Activated CD4-positive, CD25-positive, alpha-beta regulatory T cell treated with anti-CD3 and anti-CD28 coated beads, Interleukin-2, amount 50 U/mL, for 72 hours (primary cell): Measurements from ENCODE around the gene ZNF420.
"Not testable (repeated sequence)": the region's sequence is repeated elsewhere in the genome, so short reads cannot be mapped to it uniquely, and the experiment has no call there.

Source experiments
- DNase-seq: peaks from one replicate; pipeline ENCODE4 v3.0.0; 2021

ZNF420 gene

GRCh38 chr19:37077934-37078716 is at the start of gene ZNF420:
Gene ZNF420 (plus strand): TSS chr19:37078433. CDS start chr19:37089119, 10,686 bp downstream.
- DNase-seq: peak; percentile 81

GRCh38 chr19:37045140-37045539 is 33.1 kb upstream of the ZNF420 start:
- DNase-seq: no peak

DNA sequence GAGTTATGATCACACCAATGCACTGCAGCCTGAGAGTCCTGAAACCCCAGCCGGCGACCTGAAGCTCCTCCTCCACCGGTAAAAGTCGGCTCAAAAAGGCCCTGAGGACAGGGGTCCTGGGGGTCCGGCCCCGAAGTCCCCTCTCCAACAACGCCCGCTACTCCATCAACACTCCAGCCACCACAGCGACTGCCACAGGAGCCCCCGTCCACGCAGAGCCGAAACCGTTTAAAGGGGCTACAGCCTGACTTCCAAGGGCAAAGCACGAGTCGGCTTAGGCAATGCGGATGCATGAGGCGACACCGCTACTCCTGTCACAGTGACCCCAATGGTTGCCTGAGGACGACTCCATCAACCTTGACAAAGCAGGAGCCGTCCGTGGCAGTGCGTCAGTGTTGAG is 22.9 kb upstream of the ZNF420 start:
- no peak for DNase-seq

- no peak for DNase-seq
Measured at GRCh38 chr19:37056776-37057175, 21.5 kb upstream of the ZNF420 start.

DNA sequence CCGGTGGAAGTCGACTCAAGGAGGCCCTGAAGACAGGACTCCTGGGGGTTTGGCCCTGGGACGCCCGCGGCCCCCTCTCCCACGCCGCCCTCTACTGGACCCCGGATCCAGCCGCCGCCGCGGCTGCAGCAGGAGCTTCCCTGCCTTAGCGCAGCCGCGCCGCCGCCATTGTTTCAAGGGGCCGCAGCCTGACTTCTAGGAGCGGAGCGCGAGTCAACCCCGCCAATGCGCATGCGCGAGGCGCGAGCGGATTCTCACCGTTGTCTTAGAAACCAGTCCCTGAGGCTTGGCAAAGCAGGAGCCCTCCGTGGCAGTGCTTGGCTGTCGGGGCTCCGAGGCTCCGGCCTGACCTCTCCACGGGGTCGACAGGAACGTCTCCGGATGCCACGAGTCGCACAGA is 19.1 kb upstream of the ZNF420 start:
- no peak for DNase-seq

DNA sequence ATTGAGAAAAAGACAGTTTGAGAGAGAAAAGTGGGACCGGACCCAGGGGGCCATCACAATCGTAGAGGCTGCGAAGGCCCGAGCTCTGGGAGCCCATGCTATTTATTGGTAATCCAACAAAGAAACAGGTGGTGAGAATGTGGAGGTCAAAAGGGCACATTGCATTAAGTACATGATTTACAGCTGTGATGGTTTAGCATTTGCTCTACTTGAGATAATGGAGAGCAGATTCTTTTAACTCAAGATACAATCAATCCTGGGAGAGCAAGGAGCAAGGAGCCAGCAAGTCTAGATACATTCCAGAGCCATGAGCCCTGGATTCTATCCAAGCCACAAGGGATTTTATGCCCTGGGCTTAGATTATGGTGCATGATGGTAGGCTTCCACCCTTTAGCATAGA is 13.3 kb upstream of the ZNF420 start:
- not testable (repeated sequence) for DNase-seq

GRCh38 chr19:37074111-37074510 is 4.1 kb upstream of the ZNF420 start:
- no peak for DNase-seq

DNA sequence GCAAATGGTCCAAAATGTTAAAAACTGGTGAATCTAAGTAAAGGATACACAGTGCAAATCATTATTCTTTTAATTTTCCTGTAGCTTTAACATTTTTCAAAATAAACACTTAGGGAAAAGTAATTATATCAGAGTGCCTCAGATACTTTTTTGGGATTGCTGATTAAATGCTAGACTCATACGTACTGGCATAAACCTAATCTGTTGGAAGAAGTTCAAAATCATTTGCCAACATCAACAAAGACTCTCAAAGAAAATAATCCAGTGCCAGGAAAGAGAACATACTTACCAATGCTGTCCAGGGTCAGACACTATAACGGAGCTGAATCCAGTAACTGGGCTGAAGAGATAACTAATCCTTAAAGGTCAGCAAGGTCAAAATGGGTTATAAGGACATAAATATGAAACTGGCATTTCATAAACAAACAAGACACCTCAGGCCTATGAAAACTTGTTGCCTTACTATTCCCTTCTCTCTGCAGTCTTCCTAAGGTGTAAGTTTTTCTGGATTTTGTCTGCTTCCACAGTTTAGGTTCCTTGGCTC is 3.3 kb upstream of the ZNF420 start:
- no peak for DNase-seq

GRCh38 chr19:37076524-37076923 is 1.7 kb upstream of the ZNF420 start:
- not testable (repeated sequence) for DNase-seq

- no peak for DNase-seq
Measured at GRCh38 chr19:37077501-37077933, 716 bp upstream of the ZNF420 start.

DNA sequence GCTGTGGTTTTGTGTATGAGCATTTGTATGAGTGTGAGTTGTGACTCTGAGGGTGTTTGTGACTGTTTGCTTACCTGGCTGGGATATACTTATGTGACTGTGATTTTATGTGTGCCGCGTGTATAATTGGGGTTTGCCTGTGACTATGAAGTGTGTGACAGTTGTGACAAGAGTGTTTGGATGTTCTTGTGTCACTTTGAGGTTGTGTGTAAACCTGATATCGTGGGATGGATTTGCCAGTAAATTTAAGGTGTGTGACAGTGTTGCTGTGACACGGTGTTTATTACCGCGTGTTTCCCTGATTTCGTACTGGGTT is 442 bp downstream of the ZNF420 start:
- DNase-seq: no peak

DNA sequence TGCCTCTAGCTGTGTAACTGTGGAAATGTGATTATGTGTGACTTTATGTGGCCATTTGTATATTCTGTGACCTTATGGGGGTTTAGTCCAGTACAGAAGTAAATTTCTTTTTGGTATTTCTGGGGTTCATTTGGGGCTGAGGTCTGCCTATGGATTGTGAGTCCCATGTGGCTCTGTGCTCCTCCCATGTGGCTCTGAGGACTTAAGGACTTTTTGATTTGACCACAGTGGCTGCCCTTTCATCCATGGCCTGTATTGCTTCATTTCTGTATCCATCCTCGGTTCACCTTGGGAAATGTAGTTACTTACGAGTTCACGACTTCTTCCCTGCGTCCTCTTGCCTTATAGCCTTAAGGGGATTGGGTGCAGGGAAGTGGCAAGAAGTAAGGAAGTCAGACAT is 1.0 kb downstream of the ZNF420 start:
- no peak for DNase-seq

GRCh38 chr19:37082307-37082706 is 4.1 kb downstream of the ZNF420 start:
- DNase-seq: no peak

DNA sequence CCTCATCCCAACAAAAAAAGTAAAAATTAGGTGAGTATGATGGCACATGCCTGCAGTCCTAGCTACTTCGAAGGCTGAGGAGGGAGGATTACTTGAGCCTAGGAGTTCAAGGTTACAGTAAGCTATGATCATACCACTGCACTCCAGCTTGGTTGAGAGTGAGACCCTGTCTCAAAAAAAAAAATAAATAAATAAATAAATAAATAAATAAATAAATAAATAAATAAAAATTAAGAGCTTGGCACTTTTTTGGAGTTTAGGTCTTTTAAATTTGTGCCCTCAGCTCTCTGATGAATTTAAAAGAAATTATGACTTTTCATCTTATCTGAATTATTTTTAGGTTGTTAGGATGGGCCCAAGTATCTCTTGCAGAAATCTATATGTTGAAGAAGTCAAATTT is 8.9 kb downstream of the ZNF420 start:
- DNase-seq: no peak

- no peak for DNase-seq
Measured at GRCh38 chr19:37095859-37096258, 17.6 kb downstream of the ZNF420 start.

GRCh38 chr19:37098570-37098969 is 20.3 kb downstream of the ZNF420 start:
- DNase-seq: no peak

DNA sequence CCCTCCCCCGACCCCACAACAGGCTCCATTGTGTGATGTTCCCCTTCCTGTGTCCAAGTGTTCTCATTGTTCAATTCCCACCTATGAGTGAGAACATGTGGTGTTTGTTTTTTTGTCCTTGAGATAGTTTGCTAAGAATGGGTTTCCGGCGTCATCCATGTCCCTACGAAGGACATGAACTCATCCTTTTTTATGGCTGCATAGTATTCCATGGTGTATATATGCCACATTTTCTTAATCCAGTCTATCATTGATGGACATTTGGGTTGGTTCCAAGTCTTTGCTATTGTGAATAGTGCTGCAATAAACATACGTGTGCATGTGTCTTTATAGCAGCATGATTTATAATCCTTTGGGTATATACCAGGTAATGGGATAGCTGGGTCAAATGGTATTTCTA is 25.9 kb downstream of the ZNF420 start:
- DNase-seq: not testable (repeated sequence)

DNA sequence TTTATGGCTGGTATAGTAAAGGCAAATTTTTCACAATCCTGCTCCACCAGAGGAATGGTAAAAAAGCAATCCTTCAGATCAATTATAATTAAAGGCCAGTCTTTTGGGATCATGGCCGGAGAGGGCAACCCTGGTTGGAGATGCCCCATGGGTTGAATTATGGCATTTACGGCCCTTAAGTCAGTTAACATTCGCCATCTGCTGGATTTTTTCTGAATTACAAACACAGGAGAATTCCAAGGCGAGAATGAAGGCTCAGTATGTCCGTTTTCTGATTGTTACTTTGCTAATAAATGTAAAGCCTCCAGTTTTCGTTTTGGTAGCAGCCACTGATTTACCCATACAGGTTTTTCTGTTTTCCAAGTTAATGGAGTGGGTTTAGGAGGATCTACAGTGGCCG is 33.5 kb downstream of the ZNF420 start:
- DNase-seq: not testable (repeated sequence)

DNA sequence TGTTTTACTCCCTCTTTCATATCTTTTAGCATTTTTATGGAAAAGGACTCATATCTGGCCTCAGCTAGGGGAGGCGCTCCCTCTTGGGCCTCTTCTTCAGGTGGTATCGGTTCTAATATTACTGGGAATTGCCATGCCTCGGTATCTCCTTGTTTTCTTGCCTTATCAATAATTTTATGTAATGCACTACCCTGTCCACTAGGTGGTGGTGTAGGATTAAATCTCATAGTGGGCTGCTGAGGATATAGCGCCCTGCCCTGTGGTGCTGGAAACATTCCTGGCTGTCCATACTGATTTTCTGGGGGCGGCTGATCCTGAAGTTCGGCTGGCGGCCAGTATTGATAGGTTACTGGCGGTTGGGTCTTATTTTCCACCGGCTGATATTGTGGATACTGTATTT is 35.8 kb downstream of the ZNF420 start:
- no peak for DNase-seq

DNA sequence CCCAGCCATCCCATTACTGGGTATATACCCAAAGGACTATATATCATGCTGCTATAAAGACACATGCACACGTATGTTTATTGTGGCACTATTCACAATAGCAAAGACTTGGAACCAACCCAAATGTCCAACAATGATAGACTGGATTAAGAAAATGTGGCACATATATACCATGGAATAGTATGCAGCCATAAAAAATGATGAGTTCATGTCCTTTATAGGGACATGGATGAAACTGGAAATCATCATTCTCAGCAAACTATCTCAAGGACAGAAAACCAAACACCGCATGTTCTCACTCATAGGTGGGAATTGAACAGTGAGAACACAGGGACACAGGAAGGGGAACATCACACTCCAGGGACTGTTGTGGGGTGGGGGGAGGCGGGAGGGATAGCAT is 43.9 kb downstream of the ZNF420 start:
- not testable (repeated sequence) for DNase-seq

DNA sequence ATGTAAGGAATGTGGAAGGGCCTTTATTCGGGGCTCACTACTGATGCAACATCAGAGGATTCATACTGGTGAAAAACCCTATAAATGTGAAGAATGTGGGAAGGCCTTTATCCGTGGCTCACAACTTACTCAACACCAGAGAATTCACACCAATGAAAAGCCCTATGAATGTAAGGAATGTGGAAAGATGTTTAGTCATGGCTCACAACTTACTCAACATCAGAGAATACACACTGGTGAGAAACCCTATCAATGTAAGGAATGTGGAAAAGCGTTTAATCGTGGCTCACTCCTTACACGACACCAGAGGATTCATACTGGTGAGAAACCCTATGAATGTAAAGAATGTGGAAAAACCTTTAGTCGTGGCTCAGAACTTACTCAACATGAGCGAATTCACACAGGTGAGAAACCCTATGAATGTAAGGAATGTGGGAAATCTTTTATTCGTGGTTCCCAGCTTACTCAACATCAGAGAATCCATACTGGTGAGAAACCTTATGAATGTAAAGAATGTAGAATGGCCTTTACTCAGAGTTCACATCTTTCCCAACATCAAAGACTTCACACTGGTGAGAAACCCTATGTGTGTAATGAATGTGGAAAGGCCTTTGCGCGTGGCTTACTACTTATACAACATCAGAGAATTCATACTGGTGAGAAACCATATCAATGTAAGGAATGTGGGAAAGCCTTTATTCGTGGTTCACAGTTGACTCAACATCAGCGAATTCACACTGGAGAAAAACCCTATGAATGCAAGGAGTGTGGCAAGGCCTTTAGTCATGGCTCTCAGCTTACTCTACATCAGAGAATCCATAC is 50.0 kb downstream of the ZNF420 start:
- no peak for DNase-seq

GRCh38 chr19:37128821-37129177 is 50.6 kb downstream of the ZNF420 start:
- no peak for DNase-seq

DNA sequence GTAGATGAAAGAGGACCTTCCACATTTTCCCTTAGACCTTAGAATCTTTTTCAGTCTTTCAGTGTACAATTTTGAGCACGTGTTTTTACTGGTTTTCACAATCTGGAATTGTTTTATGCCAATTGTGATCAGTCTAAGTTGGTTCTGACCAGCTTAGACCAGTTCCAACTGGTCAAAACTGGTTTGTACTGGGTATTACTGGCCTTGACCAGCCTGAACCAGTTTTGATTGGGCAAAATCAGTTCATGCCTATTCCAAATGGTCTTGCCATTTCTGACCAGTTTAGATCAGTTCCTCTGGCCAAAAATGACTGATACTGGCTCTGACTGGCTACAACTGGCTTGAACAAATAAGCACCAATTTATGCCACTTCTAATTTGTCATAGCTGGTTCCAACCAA is 57.9 kb downstream of the ZNF420 start:
- DNase-seq: no peak

- no peak for DNase-seq
Measured at GRCh38 chr19:37148214-37148613, 70.0 kb downstream of the ZNF420 start.
